LoVo (cell line): ENCODE results near the gene OAF.
"Not testable (repeated sequence)": the region's sequence is repeated elsewhere in the genome, so short reads cannot be mapped to it uniquely, and the experiment has no call there.

Experiments
- DNase-seq: peaks from one replicate; pipeline ENCODE4 v3.0.0-alpha.2; 2016; ENCODE audit warnings: low spot score

OAF gene

GRCh38 chr11:120210626-120211521, at the start of gene OAF:
Gene OAF (plus strand): TSS chr11:120211032. CDS start chr11:120211280, 248 bp downstream.
- DNase-seq: peak; percentile 73

GRCh38 chr11:120167659-120168058, 43.2 kb upstream of the OAF start:
- DNase-seq: no peak

- no peak for DNase-seq
Measured at GRCh38 chr11:120168108-120168959, 42.5 kb upstream of the OAF start.

GRCh38 chr11:120168960-120169681, 41.7 kb upstream of the OAF start:
- peak; percentile 50 for DNase-seq

- DNase-seq: no peak
Measured at GRCh38 chr11:120169981-120170698, 40.7 kb upstream of the OAF start.

GRCh38 chr11:120170741-120171261, 40.0 kb upstream of the OAF start:
- DNase-seq: no peak

- peak; percentile 47 for DNase-seq
Measured at GRCh38 chr11:120172054-120172911, 38.5 kb upstream of the OAF start.

- no peak for DNase-seq
Measured at GRCh38 chr11:120173019-120173705, 37.7 kb upstream of the OAF start.

- DNase-seq: no peak
Measured at GRCh38 chr11:120173807-120174206, 37.0 kb upstream of the OAF start.

GRCh38 chr11:120174866-120175265, 36.0 kb upstream of the OAF start:
- DNase-seq: no peak

- no peak for DNase-seq
Measured at GRCh38 chr11:120178561-120179056, 32.2 kb upstream of the OAF start.

GRCh38 chr11:120179057-120179672, 31.7 kb upstream of the OAF start:
- no peak for DNase-seq

- DNase-seq: not testable (repeated sequence)
Measured at GRCh38 chr11:120180063-120180462, 30.8 kb upstream of the OAF start.

GRCh38 chr11:120180551-120181232, 30.1 kb upstream of the OAF start:
- DNase-seq: no peak

- no peak for DNase-seq
Measured at GRCh38 chr11:120181376-120181975, 29.4 kb upstream of the OAF start.

GRCh38 chr11:120182372-120182771, 28.5 kb upstream of the OAF start:
- DNase-seq: no peak

GRCh38 chr11:120182790-120183491, 27.9 kb upstream of the OAF start:
- peak; percentile 23 for DNase-seq
